Measurements from ENCODE around the gene LINC00632. TPM values are rescaled to one million over a fixed set of nuclear protein-coding genes. Genes with fewer than 3 reads are reported as not detected.

The LINC00632 gene
- polyA plus RNA-seq, 1 donor (not counting 4 experiments of a cell fraction or from before 2014, with no cell fraction given) = 2.2 TPM

GRCh38 chrX:140836874-140837273 lies 127.3 kb downstream of the LINC00632 start:
- H3K9me3 ChIP-seq (ENCODE audit: control insufficient read depth, low read depth, low read length) = no peaks in the 10 kb centered on the region
- FAIRE-seq (no peak), DNase-seq (ENCODE audit: low read depth, low spot score) (no peak)
- H3K79me2 ChIP-seq (ENCODE audit: control insufficient read depth, insufficient read depth, low read length) = no peaks in the 10 kb centered on the region
- H3K4me2 ChIP-seq (ENCODE audit: control insufficient read depth, extremely low read depth, insufficient read depth, low read depth, low read length) = no peak overlapping the region
- H3K9ac ChIP-seq (ENCODE audit: control insufficient read depth, extremely low read depth, insufficient read depth, low read length) = no peak overlapping the region
- no peaks in the 10 kb centered on the region for H4K20me1 ChIP-seq (ENCODE audit: control insufficient read depth, extremely low read depth, insufficient read depth, low read length)
- H2AFZ ChIP-seq (ENCODE audit: control insufficient read depth, low read length) = no peak overlapping the region
- H3K27ac ChIP-seq (ENCODE audit: control insufficient read depth, insufficient read depth, low read length) = no peak overlapping the region
- H3K4me1 ChIP-seq (ENCODE audit: control insufficient read depth, extremely low read depth, insufficient read depth, low read length) = no peaks in the 10 kb centered on the region
- no peaks in the 10 kb centered on the region for H3K9me1 ChIP-seq (ENCODE audit: control insufficient read depth, extremely low read depth, insufficient read depth, low read length)
- no peaks in the 10 kb centered on the region for H3K27me3 ChIP-seq (ENCODE audit: control insufficient read depth, extremely low read depth, insufficient read depth, low read length)
- no peaks in the 10 kb centered on the region for H3K36me3 ChIP-seq (ENCODE audit: control insufficient read depth in 2 of 2, extremely low read depth in 1 of 2, insufficient read depth in 2 of 2, low read length in 2 of 2)
- no peak overlapping the region for H3K4me3 ChIP-seq (ENCODE audit: control insufficient read depth in 2 of 3, extremely low read depth in 1 of 3, insufficient read depth in 2 of 3, low read depth in 1 of 3, low read length in 3 of 3)
- TF ChIP-seq EZH2 (IDR thresholded peaks at IDR 0.05; ENCODE audit: low read length) (no peak), CTCF (optimal IDR thresholded peaks at IDR 0.05 in 1 of 3, IDR thresholded peaks at IDR 0.05 in 1 of 3, conservative IDR thresholded peaks at IDR 0.05 in 1 of 3; ENCODE audit: extremely low read depth in 1 of 3, insufficient read depth in 2 of 3, low read length in 3 of 3) (no peak)
- dilution Hi-C loops (cut with MboI; ENCODE audit: extremely low pct_ligation_motif_present, low sequenced_read_pairs) = no loop called here

Other genes with a start within 250 kb of the LINC00632 start
- not detected in 3 replicates for gene SOX3, start 204.7 kb upstream of the LINC00632 start, polyA plus RNA-seq

Measured in keratinocyte (primary cell).